Keratinocyte (primary cell): Measurements from ENCODE around the gene ZDHHC21.

Experiments
- CTCF ChIP-seq, 3 experiments: IDR thresholded peaks in 1 of 3; conservative IDR thresholded peaks in 1 of 3; optimal IDR thresholded peaks in 1 of 3; 2 replicates in 2 of 3; 3 replicates in 1 of 3; pipeline versions ENCODE3 to v1.5.1; 2011; ENCODE audit warnings: low read length in 3 of 3, mild to moderate bottlenecking in 3 of 3, moderate library complexity in 2 of 3, control low read depth in 1 of 3, inconsistent platforms in 1 of 3; ENCODE audit not compliant: insufficient read depth in 2 of 3; ENCODE audit errors: extremely low read depth in 1 of 3
- EZH2 ChIP-seq: IDR thresholded peaks from one replicate; pipeline ENCODE4 v1.6.1; 2012; ENCODE audit warnings: inconsistent platforms, mild to moderate bottlenecking, low read length, moderate library complexity

DNA sequence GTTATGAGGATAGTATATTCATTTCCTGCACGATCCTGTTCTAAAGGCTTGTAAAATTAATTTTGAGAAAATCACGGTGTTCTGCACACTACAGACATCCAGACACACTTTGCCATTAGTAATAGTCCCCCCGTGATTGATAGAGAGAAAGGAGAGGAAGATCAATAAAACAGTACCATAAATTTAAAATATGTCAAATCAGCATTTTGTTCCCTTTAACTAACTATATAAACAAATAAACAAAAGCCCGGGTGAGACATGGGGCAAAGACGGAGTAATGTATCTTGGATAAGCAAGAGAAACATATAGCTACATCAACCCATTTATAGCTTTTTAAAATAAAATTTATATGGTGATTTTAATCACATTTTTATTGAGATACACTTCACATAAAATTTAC, 39.9 kb upstream of the ZDHHC21 start:
- TF ChIP-seq CTCF (optimal IDR thresholded peaks at IDR 0.05 in 1 of 3, IDR thresholded peaks at IDR 0.05 in 1 of 3, conservative IDR thresholded peaks at IDR 0.05 in 1 of 3; ENCODE audit: extremely low read depth in 1 of 3, insufficient read depth in 2 of 3, low read length in 3 of 3) (no peak), EZH2 (no peak)
